Stimulated activated CD4-positive, alpha-beta T cell treated with anti-CD3 and anti-CD28 coated beads, Interleukin-4, amount 100 ng/mL, for 48 hours (primary cell): ENCODE data around the gene ABLIM2.

Experiments used
- DNase-seq, 2 donors: peaks; one replicate each; pipeline ENCODE4 v3.0.0-alpha.2; 2020; ENCODE audit warnings: low read depth in 2 of 2

Gene ABLIM2

DNA sequence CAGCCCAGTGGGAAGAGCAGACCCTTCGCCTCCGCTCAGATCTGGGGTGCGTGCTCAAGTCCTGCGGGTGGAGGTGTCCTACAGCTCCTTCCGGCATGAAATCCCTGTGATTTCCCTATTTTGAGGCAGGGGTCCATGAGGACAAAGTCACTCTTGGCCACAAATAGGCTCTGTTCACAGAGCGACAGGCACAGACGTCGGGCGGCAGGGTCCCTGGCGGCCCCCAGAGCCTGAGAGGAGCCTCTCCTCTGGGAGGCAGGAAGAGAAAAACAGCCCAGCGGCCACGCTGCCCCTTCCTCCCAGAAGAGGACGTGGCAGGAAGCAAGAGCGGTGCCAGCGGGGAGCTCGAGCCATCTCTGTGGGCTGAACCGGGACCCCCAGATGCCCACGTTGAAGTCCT lies 38.7 kb downstream of the ABLIM2 start:
- DNase-seq = no peak

GRCh38 chr4:8118531-8118930 lies 40.1 kb downstream of the ABLIM2 start:
- no peak for DNase-seq

DNA sequence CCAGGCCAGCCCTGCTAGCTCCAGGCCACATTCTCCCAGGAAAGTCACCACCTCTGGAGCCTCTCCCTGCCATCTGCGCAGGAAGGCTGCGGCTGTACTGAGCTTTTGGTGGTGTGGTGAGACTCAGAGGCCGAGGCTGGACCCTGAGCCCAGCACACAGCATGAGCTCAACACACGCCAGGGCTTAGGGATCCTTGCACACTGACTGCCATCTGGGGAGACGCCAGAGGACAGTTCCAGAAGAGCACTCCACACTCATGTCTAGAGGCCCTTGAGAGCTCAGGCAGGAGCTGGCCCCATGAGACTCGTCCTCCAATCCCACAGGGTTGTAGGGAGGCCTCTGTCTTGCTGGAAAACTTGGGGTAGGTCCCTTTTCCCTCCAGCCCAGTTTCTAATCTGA lies 40.6 kb downstream of the ABLIM2 start:
- no peak for DNase-seq

DNA sequence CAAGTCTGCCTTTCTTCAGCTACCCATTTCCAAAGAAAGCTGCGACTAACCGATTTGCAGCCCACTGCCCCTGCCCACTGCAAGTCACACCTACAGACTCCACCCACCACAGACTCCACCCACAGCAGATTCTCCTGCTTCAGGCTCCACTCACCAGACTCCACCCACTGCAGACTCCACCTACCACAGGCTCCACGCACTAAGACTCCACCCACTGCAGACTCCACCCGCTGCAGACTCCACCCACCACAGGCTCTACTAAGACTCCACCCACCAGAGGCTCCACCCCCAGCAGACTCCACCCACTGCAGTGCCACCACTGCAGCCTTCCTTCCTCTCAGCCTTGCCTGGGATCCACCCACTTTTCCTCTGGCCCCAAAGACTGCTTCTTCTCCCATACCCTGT lies 41.3 kb downstream of the ABLIM2 start:
- DNase-seq = peak; percentile 37 to 57

GRCh38 chr4:8115916-8116315 lies 42.7 kb downstream of the ABLIM2 start:
- DNase-seq = no peak

DNA sequence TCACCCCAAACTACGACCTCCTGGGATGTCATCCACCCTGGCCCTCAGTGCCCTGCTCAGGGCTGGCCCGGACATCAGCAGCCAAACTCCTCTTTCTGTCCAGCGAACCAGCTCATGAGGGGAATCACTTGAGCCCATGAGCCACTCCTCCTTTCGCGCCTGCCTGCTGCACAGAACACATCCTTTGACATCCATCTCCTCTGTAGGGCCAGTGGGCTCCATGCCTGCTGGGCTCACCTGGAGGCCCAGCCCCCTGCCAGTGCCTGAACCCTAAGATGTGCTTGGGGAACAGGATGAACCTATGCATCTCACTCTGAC lies 43.5 kb downstream of the ABLIM2 start:
- no peak for DNase-seq

DNA sequence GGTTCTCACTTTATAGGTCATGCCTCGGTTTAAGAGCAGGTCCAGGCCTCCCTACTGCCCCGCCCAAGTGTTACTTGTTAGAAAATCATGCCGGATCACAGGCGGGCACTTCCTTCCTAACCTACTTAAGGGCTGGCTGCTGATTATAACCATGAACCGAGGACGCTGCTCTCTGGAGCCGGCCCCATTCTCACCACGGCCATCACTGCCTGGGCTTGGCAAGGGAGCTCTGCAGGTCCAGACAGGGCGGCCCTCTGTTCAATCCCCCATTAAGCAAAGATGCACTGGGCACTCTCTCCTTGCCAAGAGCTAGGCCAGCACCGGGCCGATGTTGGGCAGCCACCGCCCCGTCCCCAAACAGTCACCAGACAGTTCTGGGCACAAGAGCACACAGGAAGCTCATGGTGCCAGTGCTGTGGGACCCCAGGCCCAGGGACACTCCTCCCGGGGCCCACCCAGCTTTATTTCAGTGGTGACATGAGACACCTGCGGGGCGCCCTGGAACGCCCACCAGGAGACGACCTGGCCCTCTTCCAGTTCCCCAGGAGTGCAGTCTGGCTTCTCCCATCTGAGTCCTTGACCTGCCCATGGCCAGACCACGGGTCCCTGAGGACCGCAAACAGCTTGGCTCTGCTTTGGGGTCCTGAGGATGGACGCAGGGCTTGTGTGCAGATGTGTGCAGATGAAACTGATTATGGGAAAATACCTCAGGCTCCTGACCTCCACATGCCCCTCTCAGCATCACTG lies 44.0 kb downstream of the ABLIM2 start:
- DNase-seq = no peak

- no peak for DNase-seq
Observed at GRCh38 chr4:8113611-8114377, 44.8 kb downstream of the ABLIM2 start.

GRCh38 chr4:8112672-8113071 lies 45.9 kb downstream of the ABLIM2 start:
- DNase-seq = no peak

DNA sequence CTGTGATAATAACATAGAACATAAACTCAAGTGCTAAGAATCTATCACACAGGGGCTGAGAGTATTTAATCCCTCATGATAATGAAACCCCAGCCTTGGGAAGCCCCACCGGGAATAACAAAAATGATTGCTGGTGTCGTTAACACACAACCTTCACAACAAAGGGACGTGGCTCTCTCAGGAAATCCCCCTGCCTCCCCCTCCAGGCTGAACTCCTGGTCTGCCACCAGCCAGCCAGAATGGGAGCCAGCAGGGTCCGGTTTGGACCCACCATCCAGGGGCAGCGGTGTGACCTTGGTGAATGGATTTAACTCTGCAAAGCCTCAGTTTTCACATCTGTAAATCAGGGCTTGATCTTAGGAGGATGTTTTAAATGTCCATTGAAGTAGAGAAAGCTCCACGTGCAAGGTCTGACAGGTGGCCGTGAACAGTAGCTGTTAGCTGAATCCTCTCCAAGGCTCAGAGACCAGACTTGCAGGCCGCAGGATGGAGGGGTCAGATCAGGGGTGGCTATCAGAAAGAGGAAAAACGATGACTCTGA lies 46.5 kb downstream of the ABLIM2 start:
- DNase-seq = no peak

GRCh38 chr4:8110071-8110986 lies 48.3 kb downstream of the ABLIM2 start:
- DNase-seq = peak in 1 of 2 donors; percentile 10

DNA sequence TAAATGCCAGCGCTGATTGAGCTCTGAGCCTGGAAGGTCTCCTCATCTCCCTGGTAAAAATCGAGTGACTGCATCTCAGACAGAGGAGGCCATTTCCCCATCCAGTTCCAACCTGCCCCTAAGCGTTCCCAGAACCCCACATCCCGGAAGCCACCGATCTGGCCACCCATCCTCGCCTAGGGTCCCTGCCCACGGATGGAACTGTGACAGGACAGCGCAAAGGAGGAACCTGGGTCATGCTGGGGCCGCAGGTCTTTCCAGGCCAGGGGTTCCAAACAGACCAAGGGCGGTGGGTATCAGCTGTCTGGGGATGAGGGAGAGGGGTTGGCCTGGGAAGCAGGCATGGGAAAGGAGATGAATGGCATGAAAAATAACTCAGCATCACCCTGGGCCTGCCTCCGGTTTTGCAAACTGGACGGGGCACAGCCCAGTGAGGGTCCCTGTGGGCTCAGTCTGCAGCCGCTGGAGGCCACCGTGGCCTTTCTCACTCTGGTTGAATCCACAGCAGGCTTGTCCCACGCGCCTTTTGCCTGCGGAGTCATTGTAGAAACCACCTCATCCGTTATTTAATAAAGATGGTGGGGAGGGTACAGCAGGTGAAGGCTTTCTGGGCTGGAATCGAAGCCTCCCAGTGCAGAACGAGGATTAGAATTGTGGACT lies 49.1 kb downstream of the ABLIM2 start:
- no peak for DNase-seq

- no peak for DNase-seq
Observed at GRCh38 chr4:8108991-8109390, 49.6 kb downstream of the ABLIM2 start.

DNA sequence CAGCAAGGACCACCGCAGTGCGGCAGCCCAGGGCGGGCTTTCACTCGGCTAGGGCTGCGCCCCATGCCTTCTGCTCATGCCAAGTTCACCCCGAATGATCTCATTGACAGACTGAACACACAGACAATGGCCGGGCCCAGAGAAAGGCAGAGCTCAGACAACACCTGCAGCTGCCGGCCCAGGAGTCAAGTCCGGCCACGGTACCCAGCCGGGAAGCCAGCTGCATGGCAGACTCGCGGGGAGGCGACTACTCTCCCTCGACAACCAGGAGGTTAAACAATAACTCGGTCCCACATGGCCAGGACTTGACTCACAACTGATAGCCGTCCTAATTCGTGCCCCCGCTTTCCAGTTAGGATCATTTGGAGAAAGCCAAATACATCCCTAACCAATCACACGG lies 50.4 kb downstream of the ABLIM2 start:
- DNase-seq = no peak

DNA sequence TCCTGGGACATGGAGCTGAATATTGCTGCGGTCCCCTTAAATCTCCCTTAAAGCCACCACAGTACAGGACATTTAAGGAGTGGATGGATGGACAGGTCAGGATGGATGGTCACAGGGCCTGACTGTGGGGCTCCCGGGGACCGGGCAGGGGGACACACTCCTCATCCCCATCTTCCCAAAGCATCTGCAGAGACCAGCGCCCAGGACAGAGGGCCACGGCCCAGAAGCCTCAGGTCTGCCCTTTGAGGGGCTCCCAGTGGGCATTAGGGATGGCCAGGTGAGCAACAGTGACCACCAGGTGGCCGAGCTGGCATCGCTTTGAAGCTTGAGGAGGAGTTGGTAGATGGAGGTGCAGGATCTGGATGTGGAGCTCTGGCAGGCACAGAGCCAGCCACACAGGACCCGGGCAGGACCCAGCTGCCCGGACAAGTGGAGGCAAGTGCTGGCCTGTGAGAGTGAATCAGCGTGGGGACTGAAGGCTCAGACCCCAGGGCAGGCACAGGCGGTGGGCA lies 51.4 kb downstream of the ABLIM2 start:
- DNase-seq = no peak

GRCh38 chr4:8106451-8107025 lies 52.1 kb downstream of the ABLIM2 start:
- no peak for DNase-seq

- DNase-seq = no peak
Observed at GRCh38 chr4:8105306-8106100, 53.1 kb downstream of the ABLIM2 start.

DNA sequence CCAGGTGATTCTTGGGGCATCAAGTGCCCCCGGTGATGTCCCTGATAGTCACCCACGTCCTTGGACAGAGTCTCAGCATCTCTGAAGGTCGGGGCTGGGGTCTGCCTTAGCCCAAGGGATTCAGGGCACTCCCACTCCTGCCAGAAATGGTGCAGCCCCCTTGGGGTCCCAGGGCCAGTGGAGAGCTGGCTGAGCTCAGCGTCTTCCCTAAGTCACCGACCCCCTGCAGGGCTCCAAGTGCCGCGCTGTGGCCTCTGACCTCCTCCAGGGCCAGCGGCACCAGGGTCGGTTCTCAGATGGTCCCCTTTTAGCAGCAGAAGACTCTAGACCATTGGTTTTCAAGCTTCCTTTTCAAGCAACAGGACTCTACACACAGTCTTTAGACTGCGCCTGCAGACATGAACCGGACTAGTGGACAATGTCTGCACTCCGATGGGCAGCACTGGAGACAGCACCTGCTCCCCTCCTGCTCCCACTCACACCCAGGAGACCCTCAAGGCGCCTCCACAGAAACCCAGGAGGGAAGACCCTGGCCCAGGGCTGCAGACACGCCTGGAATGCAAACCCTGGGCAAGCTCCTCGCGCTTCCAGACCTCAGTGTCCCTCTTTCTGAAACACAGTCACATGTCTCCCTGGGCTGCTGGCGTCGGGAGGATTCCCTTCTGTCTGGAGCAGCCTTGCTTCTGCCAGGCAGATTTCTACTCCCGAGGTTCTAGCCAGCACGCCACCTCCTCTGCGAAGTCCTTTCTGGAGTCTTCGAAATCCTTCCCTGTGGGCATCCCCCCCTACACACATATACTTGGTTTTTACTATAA lies 53.9 kb downstream of the ABLIM2 start:
- DNase-seq = no peak
